Activated CD8-positive, alpha-beta T cell treated with anti-CD3 and anti-CD28 coated beads, Interleukin-2, amount 10 ng/mL, durations not matched to agents 7 days and 5 days (primary cell): ENCODE data around the gene TSPOAP1. TPM values are rescaled to one million over a fixed set of nuclear protein-coding genes. Genes with fewer than 3 reads are reported as not detected.

Experiments
- ATAC-seq: fragments of 150-1000 bp; cut with Tn5 transposase; one replicate; pipeline ENCODE4 v1.10.0; 2021; ENCODE audit warnings: moderate library complexity
- CTCF ChIA-PET: fragments of 350-600 bp; sonication (Branson Sonifier 250); formaldehyde crosslinking; loops from one replicate; lab custom pipeline; 2021; ENCODE audit warnings: antibody characterized with exemption; lab: Charles Lee
- POLR2A ChIA-PET: fragments of 350-600 bp; sonication (Branson Sonifier 250); formaldehyde crosslinking; loops from one replicate; lab custom pipeline; 2021; ENCODE audit warnings: antibody characterized with exemption; lab: Charles Lee
- DNase-seq: peaks from one replicate; pipeline ENCODE4 v3.0.0-alpha.2; 2020
- H3K27ac Mint-ChIP-seq: one replicate; pipeline ENCODE4 v1.8.0; 2021; ENCODE audit warnings: mild to moderate bottlenecking, mixed read lengths
- H3K27me3 Mint-ChIP-seq: one replicate; pipeline ENCODE4 v1.8.0; 2021; ENCODE audit warnings: low read depth, mixed read lengths
- H3K36me3 Mint-ChIP-seq: one replicate; pipeline ENCODE4 v1.8.0; 2021; ENCODE audit warnings: low read depth, mixed read lengths
- H3K4me1 Mint-ChIP-seq: one replicate; pipeline ENCODE4 v1.8.0; 2021; ENCODE audit warnings: low read depth, mixed read lengths
- H3K4me3 Mint-ChIP-seq: one replicate; pipeline ENCODE4 v1.8.0; 2021; ENCODE audit warnings: mild to moderate bottlenecking, mixed read lengths
- H3K9me3 Mint-ChIP-seq: one replicate; pipeline ENCODE4 v1.8.0; 2022; ENCODE audit warnings: mixed read lengths; ENCODE audit not compliant: insufficient read depth
- total RNA-seq, 2 experiments: library from RNA; stranded (reverse); gene quantifications; one replicate each; pipeline ENCODE4 v1.2.3, GENCODE V29; 2021

Gene TSPOAP1
- total RNA-seq, 2 experiments from 2014 or later = 45.8 to 51.5 TPM

GRCh38 chr17:58362368-58363014 lies 33.9 kb upstream of the TSPOAP1 start:
- Mint-ChIP-seq H3K27ac (no peak overlapping the region), H3K36me3 (no peaks in the 10 kb centered on the region), H3K4me3 (no peak overlapping the region), H3K4me1 (no peaks in the 10 kb centered on the region), H3K27me3 (no peaks in the 10 kb centered on the region), H3K9me3 (no peaks in the 10 kb centered on the region)
- ChIA-PET POLR2A (interaction anchor here (0.5 to 6.3 kb wide), 9 partner anchors 9 to 773 kb away, joined by 3 to 69 read pairs (median 6); partner anchors contain the start of gene SUPT4H1), CTCF (interaction anchor here (0.9 to 2.8 kb wide), 5 partner anchors 11 to 113 kb away, joined by 3 to 11 read pairs (median 11); partner anchors contain the start of genes RNF43 and SUPT4H1)
- ATAC-seq = no peak
- no peak for DNase-seq

DNA sequence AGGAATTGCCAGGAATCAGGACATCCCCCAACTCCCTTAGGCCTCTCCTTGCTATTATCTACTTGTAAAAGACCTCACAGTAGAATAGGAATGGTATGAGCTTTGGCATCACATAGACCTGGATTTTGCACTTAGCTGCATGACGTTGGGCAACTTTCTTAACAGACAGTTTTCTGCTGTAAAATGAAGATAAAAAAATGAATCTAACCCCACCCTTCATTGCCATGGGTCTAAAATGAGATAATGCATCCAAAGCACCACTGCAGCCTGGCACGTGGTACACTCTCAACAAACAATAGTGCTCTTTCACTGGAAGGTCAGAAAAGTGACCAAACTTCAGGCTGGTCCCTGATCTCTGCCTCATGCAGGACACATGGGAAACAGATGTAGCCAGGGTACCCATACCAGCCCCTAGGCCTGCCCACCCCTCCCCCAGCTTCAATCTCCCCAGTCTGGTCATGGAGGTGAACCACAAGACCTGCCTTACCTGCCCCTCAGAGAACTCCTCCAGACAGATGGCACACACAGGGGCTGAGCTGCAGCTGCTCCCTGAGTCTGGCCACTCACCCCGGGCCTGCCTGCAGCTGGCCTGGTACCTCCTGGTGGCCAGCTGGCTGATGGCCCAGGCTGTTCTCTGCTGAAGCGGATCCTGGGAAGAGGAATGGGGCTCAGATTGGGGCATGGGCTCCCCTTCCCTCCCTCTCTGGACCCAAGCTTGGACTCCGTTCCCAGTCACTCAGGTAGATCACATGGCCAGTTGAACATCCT lies 31.9 kb upstream of the TSPOAP1 start:
- Mint-ChIP-seq H3K4me3 (no peak overlapping the region), H3K36me3 (peaks cover 1% of the 10 kb centered on the region), H3K4me1 (no peaks in the 10 kb centered on the region), H3K27me3 (no peaks in the 10 kb centered on the region), H3K9me3 (no peaks in the 10 kb centered on the region), H3K27ac (no peak overlapping the region)
- ATAC-seq = no peak
- CTCF ChIA-PET = interaction anchor here (0.8 to 2.6 kb wide), 5 partner anchors 9 to 57 kb away, joined by 3 to 11 read pairs (median 4); partner anchors contain the start of genes RNF43 and SUPT4H1
- POLR2A ChIA-PET = interaction anchor here (0.5 to 2.1 kb wide), 10 partner anchors 9 to 172 kb away, joined by 3 to 7 read pairs (median 4); partner anchors contain the start of gene SUPT4H1
- DNase-seq = no peak

GRCh38 chr17:58358408-58359172 lies 30.0 kb upstream of the TSPOAP1 start:
- ATAC-seq = no peak
- CTCF ChIA-PET = interaction anchor here (1.8 kb wide), 1 partner anchor 41 kb away, joined by 8 read pairs; no protein-coding TSS in a partner anchor
- no peaks in the 10 kb centered on the region for H3K9me3 Mint-ChIP-seq

DNA sequence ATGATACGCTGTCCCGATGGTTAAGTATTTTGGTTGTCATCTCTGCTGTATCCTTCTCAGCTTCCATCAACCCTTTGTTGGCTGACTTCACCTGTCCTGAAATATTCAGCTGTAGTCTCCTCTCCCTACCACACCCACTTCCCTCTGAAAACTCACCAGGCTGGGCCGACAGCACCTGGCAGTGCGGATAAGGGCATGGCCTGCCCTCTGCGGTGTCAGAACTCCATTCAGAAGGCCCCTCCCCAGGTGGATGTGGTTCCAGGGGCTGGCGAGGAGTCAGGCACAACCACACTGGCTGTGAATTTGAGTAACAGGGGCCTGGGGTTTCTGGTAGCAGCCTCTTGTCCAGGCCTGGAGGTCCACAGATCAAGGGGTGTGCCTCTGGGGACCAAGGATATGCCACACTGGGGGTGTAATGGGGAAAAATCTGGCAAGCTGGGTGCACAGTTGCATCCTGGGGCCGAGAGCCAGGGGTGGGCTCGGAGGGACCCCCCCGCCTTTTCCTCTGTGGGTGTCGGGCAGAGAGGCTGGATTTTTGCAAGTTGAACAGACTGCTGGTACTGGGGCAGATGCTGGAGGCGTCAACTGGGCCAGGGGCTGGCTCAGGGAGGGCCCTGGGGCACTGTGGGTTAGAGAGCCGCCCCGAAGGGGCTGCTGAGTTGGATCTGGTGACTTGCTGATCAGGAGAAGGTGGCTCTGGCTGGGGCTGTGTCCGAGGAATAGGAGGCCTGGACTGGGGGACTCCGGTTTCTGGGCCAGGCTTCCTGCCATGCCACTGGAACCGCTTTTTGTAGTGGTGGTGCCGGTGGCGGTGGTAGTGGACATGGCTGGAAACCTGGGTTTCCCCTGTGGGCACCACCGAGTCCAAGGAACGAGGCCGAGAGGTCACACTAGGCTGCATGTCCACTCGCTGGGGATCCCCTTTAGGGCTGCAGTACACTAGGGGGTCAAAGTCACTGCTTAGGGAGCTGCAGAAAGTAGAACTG lies 29.0 kb upstream of the TSPOAP1 start:
- ChIA-PET CTCF (interaction anchor here (3.5 to 9.0 kb wide), 2 partner anchors 40 to 60 kb away, joined by 25 to 110 read pairs; partner anchors contain the start of gene RNF43), POLR2A (interaction anchor here (1.1 to 9.0 kb wide), 4 partner anchors 7 to 36 kb away, joined by 3 to 255 read pairs (median 36); partner anchors contain the start of gene TSPOAP1)
- H3K9me3 Mint-ChIP-seq = no peaks in the 10 kb centered on the region
- H3K27me3 Mint-ChIP-seq = no peaks in the 10 kb centered on the region
- H3K27ac Mint-ChIP-seq = no peak overlapping the region
- no peak for ATAC-seq
- H3K4me3 Mint-ChIP-seq = no peak overlapping the region
- no peak for DNase-seq
- peaks cover 13% of the 10 kb centered on the region for H3K4me1 Mint-ChIP-seq
- peaks cover 18% of the 10 kb centered on the region for H3K36me3 Mint-ChIP-seq

More at GRCh38 chr17:58358408-58359172, 30.0 kb upstream of the TSPOAP1 start:
- POLR2A ChIA-PET = interaction anchor here (0.5 to 1.1 kb wide), 3 partner anchors 22 to 54 kb away, joined by 3 read pairs; no protein-coding TSS in a partner anchor
- Mint-ChIP-seq H3K27ac (no peak overlapping the region), H3K4me1 (peaks cover 4% of the 10 kb centered on the region), H3K27me3 (no peaks in the 10 kb centered on the region), H3K4me3 (no peak overlapping the region), H3K36me3 (peaks cover 10% of the 10 kb centered on the region)
- no peak for DNase-seq

DNA sequence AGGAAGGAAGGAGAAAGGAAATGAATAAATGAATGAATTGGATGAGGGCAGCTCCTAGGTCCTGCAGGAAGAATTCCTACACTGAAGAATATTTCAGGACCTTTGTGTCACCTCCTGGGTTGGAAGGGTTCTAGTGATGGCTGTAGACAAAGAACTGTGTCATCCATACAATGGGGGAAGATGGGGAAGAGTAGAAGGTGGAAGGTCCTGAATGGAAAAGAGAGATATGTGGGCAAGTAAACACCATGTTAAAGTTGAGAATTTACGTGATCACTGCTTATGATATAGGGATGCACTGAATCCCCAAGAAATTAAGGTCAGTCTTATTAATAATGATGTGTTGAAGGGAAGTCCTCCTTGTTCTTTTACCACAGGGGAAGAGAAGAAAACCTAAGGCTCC lies 27.6 kb upstream of the TSPOAP1 start:
- H3K9me3 Mint-ChIP-seq = no peaks in the 10 kb centered on the region
- peaks cover 29% of the 10 kb centered on the region for H3K36me3 Mint-ChIP-seq

GRCh38 chr17:58354541-58355216 lies 26.1 kb upstream of the TSPOAP1 start:
- Mint-ChIP-seq H3K9me3 (no peaks in the 10 kb centered on the region), H3K4me1 (peaks cover 27% of the 10 kb centered on the region), H3K4me3 (no peak overlapping the region), H3K36me3 (peaks cover 37% of the 10 kb centered on the region), H3K27me3 (no peaks in the 10 kb centered on the region), H3K27ac (no peak overlapping the region)
- ChIA-PET CTCF (interaction anchor here (0.6 to 9.0 kb wide), 9 partner anchors 9 to 748 kb away, joined by 3 to 110 read pairs (median 4); partner anchors contain the start of genes HSF5 and RNF43), POLR2A (interaction anchor here (0.6 to 9.0 kb wide), 13 partner anchors 10 to 1097 kb away, joined by 3 to 832 read pairs (median 4); partner anchors contain the start of genes RNF43 and TSPOAP1)
- DNase-seq = no peak
- no peak for ATAC-seq

More for the DNA sequence above, 27.6 kb upstream of the TSPOAP1 start:
- Mint-ChIP-seq H3K4me1 (peaks cover 19% of the 10 kb centered on the region), H3K27ac (no peak overlapping the region), H3K27me3 (no peaks in the 10 kb centered on the region), H3K4me3 (no peak overlapping the region)
- POLR2A ChIA-PET = interaction anchor here (0.8 to 9.0 kb wide), 6 partner anchors 9 to 80 kb away, joined by 3 to 832 read pairs (median 56); partner anchors contain the start of genes RNF43 and TSPOAP1
- ATAC-seq (no peak), DNase-seq (no peak)
- CTCF ChIA-PET = interaction anchor here (0.9 to 9.0 kb wide), 5 partner anchors 18 to 61 kb away, joined by 3 to 110 read pairs (median 25); partner anchors contain the start of gene RNF43

- H3K9me3 Mint-ChIP-seq = no peaks in the 10 kb centered on the region
- ChIA-PET CTCF (interaction anchor here (0.9 to 9.0 kb wide), 9 partner anchors 9 to 135 kb away, joined by 3 to 110 read pairs (median 11); partner anchors contain the start of genes HSF5, RNF43 and TSPOAP1), POLR2A (interaction anchor here (1.0 to 9.0 kb wide), 10 partner anchors 11 to 93 kb away, joined by 3 to 832 read pairs (median 7); partner anchors contain the start of genes RNF43 and TSPOAP1)
- H3K27ac Mint-ChIP-seq = peak overlapping the region; percentile 97
- H3K36me3 Mint-ChIP-seq = peaks cover 50% of the 10 kb centered on the region
- no peak for ATAC-seq
- DNase-seq = no peak
- H3K27me3 Mint-ChIP-seq = no peaks in the 10 kb centered on the region
- peaks cover 39% of the 10 kb centered on the region for H3K4me1 Mint-ChIP-seq
- H3K4me3 Mint-ChIP-seq = peak overlapping the region; percentile 100
Measured at GRCh38 chr17:58353389-58353825, 24.8 kb upstream of the TSPOAP1 start.

GRCh38 chr17:58352596-58353388 lies 24.2 kb upstream of the TSPOAP1 start:
- ATAC-seq (no peak), DNase-seq (peak; percentile 47)
- peaks cover 56% of the 10 kb centered on the region for H3K36me3 Mint-ChIP-seq
- H3K27me3 Mint-ChIP-seq = no peaks in the 10 kb centered on the region
- no peaks in the 10 kb centered on the region for H3K9me3 Mint-ChIP-seq
- CTCF ChIA-PET = interaction anchor here (0.8 to 9.0 kb wide), 18 partner anchors 8 to 652 kb away, joined by 3 to 110 read pairs (median 4); partner anchors contain the start of genes HSF5, RNF43 and TSPOAP1
- peaks cover 44% of the 10 kb centered on the region for H3K4me1 Mint-ChIP-seq
- H3K27ac Mint-ChIP-seq = peak overlapping the region; percentile 97
- POLR2A ChIA-PET = interaction anchor here (0.6 to 9.0 kb wide), 18 partner anchors 12 to 279 kb away, joined by 3 to 832 read pairs (median 6); partner anchors contain the start of genes RNF43 and TSPOAP1
- H3K4me3 Mint-ChIP-seq = peak overlapping the region; percentile 100
